ENCODE measurements around the gene PGLYRP3.

The PGLYRP3 gene

DNA sequence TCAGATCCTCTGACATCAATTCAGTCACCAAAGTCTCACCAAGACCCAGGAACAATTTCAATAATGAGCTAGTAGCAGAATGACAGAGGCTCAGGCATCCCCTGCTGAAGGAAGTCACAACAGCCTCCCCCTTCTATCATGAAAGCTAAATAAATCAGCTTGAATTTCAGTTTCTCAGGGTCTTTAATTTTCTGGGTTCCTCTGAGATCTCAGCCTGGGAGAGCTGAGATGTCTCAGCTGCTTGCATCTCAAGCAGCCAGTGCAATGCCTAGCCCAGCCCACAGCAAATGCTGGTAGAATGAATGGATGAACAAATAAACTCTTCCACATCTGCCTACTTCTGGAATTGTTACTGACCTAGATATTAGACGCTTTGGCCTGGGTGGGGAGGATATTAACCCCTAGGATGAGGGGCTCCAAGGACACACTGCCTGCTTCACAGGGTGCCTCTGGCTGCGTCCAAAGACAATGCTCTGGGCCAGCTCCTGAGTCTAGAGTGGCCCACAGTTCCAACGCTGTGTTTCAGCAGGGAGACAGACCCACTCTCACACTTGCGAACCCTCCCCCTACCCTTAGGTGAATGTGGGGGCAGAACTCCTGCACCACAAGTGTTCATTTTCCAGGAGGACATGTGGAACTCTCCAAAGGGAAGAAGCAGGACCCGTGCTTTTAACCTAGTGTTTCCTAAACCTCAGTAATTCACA, 64.4 kb downstream of the PGLYRP3 start:
- Histone ChIP-seq H3K27me3 (ENCODE audit: insufficient read depth, poor library complexity, severe bottlenecking) (peaks cover 4% of the 10 kb centered on the region), H3K27ac (replicated peaks) (no peak overlapping the region), H3K4me3 (replicated peaks; ENCODE audit: insufficient read depth, low read length) (no peak overlapping the region)
- no peak for TF ChIP-seq POLR2AphosphoS5 (IDR thresholded peaks at IDR 0.05; ENCODE audit: low read depth)
- TF ChIP-seq, protein P1, sequence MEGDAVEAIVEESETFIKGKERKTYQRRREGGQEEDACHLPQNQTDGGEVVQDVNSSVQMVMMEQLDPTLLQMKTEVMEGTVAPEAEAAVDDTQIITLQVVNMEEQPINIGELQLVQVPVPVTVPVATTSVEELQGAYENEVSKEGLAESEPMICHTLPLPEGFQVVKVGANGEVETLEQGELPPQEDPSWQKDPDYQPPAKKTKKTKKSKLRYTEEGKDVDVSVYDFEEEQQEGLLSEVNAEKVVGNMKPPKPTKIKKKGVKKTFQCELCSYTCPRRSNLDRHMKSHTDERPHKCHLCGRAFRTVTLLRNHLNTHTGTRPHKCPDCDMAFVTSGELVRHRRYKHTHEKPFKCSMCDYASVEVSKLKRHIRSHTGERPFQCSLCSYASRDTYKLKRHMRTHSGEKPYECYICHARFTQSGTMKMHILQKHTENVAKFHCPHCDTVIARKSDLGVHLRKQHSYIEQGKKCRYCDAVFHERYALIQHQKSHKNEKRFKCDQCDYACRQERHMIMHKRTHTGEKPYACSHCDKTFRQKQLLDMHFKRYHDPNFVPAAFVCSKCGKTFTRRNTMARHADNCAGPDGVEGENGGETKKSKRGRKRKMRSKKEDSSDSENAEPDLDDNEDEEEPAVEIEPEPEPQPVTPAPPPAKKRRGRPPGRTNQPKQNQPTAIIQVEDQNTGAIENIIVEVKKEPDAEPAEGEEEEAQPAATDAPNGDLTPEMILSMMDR (IDR thresholded peaks at IDR 0.05; ENCODE audit: insufficient read depth, low read length): no peak
- no peak for TF ChIP-seq GABPA (IDR thresholded peaks at IDR 0.05; ENCODE audit: low read depth)
- TF ChIP-seq SPI1 (IDR thresholded peaks at IDR 0.05; ENCODE audit: borderline replicate concordance, low read depth): no peak
- TF ChIP-seq, protein P2, sequence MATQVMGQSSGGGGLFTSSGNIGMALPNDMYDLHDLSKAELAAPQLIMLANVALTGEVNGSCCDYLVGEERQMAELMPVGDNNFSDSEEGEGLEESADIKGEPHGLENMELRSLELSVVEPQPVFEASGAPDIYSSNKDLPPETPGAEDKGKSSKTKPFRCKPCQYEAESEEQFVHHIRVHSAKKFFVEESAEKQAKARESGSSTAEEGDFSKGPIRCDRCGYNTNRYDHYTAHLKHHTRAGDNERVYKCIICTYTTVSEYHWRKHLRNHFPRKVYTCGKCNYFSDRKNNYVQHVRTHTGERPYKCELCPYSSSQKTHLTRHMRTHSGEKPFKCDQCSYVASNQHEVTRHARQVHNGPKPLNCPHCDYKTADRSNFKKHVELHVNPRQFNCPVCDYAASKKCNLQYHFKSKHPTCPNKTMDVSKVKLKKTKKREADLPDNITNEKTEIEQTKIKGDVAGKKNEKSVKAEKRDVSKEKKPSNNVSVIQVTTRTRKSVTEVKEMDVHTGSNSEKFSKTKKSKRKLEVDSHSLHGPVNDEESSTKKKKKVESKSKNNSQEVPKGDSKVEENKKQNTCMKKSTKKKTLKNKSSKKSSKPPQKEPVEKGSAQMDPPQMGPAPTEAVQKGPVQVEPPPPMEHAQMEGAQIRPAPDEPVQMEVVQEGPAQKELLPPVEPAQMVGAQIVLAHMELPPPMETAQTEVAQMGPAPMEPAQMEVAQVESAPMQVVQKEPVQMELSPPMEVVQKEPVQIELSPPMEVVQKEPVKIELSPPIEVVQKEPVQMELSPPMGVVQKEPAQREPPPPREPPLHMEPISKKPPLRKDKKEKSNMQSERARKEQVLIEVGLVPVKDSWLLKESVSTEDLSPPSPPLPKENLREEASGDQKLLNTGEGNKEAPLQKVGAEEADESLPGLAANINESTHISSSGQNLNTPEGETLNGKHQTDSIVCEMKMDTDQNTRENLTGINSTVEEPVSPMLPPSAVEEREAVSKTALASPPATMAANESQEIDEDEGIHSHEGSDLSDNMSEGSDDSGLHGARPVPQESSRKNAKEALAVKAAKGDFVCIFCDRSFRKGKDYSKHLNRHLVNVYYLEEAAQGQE (IDR thresholded peaks at IDR 0.05; ENCODE audit: insufficient replicate concordance, low read depth): no peak
- no peak for DNase-seq (ENCODE audit: low read depth in 1 of 2, low spot score in 1 of 2)

Measured in HL-60 (cell line).